Activated B cell treated with CpG ODN at 0.5 μM for 24 hours (primary cell): ENCODE results near the gene PTMS. TPM values are rescaled to one million over a fixed set of nuclear protein-coding genes. Genes with fewer than 3 reads are reported as not detected.

Source experiments
- ATAC-seq: fragments of 200-7000 bp; cut with Tn5 transposase; one replicate; pipeline ENCODE4 v1.10.0; 2021; ENCODE audit warnings: low read depth, mild to moderate bottlenecking, moderate library complexity
- CTCF ChIA-PET: fragments of 350-600 bp; sonication (Branson Sonifier 250); formaldehyde crosslinking; loops from one replicate; lab custom pipeline; 2021; ENCODE audit warnings: antibody characterized with exemption; lab: Charles Lee
- POLR2A ChIA-PET: fragments of 350-600 bp; sonication (Branson Sonifier 250); formaldehyde crosslinking; loops from one replicate; lab custom pipeline; 2021; ENCODE audit warnings: antibody characterized with exemption; lab: Charles Lee
- DNase-seq: peaks from one replicate; pipeline ENCODE4 v3.0.0; 2022
- H3K27ac Mint-ChIP-seq: one replicate; pipeline ENCODE4 v1.8.0; 2020; ENCODE audit warnings: mixed read lengths
- H3K27me3 Mint-ChIP-seq: one replicate; pipeline ENCODE4 v1.8.0; 2021; ENCODE audit warnings: mixed read lengths
- H3K36me3 Mint-ChIP-seq: one replicate; pipeline ENCODE4 v1.8.0; 2021; ENCODE audit warnings: low read depth, mixed read lengths
- H3K4me1 Mint-ChIP-seq: one replicate; pipeline ENCODE4 v1.8.0; 2021; ENCODE audit warnings: mixed read lengths
- H3K4me3 Mint-ChIP-seq: one replicate; pipeline ENCODE4 v1.8.0; 2020; ENCODE audit warnings: mild to moderate bottlenecking, mixed read lengths
- H3K9me3 Mint-ChIP-seq: one replicate; pipeline ENCODE4 v1.8.0; 2020; ENCODE audit warnings: mixed read lengths
- intact Hi-C: fragments of 100-400 bp; cut with micrococcal nuclease; formaldehyde crosslinking; loops from one replicate; pipeline ENCODE4 v1.15.1; 2024
- total RNA-seq: library from RNA; stranded (reverse); gene quantifications from 2 replicates; pipeline ENCODE4 v1.2.3, GENCODE V29; 2022
- TF ChIP-seq, protein P1 (sequence below): fragments of 200-600 bp; IDR thresholded peaks from one replicate; pipeline ENCODE4 v1.8.0; 2022; ENCODE audit warnings: antibody characterized with exemption, mild to moderate bottlenecking

Gene PTMS
- total RNA-seq, 1 donor from 2014 or later = 4.8 TPM

GRCh38 chr12:6786416-6787094 lies 20.4 kb downstream of the PTMS start:
- TF ChIP-seq, protein P1, sequence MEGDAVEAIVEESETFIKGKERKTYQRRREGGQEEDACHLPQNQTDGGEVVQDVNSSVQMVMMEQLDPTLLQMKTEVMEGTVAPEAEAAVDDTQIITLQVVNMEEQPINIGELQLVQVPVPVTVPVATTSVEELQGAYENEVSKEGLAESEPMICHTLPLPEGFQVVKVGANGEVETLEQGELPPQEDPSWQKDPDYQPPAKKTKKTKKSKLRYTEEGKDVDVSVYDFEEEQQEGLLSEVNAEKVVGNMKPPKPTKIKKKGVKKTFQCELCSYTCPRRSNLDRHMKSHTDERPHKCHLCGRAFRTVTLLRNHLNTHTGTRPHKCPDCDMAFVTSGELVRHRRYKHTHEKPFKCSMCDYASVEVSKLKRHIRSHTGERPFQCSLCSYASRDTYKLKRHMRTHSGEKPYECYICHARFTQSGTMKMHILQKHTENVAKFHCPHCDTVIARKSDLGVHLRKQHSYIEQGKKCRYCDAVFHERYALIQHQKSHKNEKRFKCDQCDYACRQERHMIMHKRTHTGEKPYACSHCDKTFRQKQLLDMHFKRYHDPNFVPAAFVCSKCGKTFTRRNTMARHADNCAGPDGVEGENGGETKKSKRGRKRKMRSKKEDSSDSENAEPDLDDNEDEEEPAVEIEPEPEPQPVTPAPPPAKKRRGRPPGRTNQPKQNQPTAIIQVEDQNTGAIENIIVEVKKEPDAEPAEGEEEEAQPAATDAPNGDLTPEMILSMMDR = no peak
- Mint-ChIP-seq H3K27ac (no peak overlapping the region), H3K36me3 (no peaks in the 10 kb centered on the region), H3K4me3 (no peak overlapping the region), H3K9me3 (no peaks in the 10 kb centered on the region), H3K27me3 (no peaks in the 10 kb centered on the region), H3K4me1 (no peaks in the 10 kb centered on the region)
- ChIA-PET CTCF (no interaction called here), POLR2A (interaction anchor here (1.1 kb wide), 1 partner anchor 34 kb away, joined by 3 read pairs; the partner anchor contains the start of gene MLF2)
- no peak for ATAC-seq
- intact Hi-C loops = no loop called here
- no peak for DNase-seq

GRCh38 chr12:6787309-6787708 lies 21.1 kb downstream of the PTMS start:
- DNase-seq (no peak), ATAC-seq (no peak)
- intact Hi-C loops = no loop called here
- Mint-ChIP-seq H3K27me3 (peaks cover 4% of the 10 kb centered on the region), H3K36me3 (no peaks in the 10 kb centered on the region), H3K9me3 (no peaks in the 10 kb centered on the region), H3K4me1 (peaks cover 7% of the 10 kb centered on the region), H3K27ac (no peak overlapping the region), H3K4me3 (no peak overlapping the region)
- ChIA-PET CTCF (no interaction called here), POLR2A (interaction anchor here (1.1 kb wide), 1 partner anchor 34 kb away, joined by 3 read pairs; the partner anchor contains the start of gene MLF2)
- TF ChIP-seq, protein P1 = no peak

DNA sequence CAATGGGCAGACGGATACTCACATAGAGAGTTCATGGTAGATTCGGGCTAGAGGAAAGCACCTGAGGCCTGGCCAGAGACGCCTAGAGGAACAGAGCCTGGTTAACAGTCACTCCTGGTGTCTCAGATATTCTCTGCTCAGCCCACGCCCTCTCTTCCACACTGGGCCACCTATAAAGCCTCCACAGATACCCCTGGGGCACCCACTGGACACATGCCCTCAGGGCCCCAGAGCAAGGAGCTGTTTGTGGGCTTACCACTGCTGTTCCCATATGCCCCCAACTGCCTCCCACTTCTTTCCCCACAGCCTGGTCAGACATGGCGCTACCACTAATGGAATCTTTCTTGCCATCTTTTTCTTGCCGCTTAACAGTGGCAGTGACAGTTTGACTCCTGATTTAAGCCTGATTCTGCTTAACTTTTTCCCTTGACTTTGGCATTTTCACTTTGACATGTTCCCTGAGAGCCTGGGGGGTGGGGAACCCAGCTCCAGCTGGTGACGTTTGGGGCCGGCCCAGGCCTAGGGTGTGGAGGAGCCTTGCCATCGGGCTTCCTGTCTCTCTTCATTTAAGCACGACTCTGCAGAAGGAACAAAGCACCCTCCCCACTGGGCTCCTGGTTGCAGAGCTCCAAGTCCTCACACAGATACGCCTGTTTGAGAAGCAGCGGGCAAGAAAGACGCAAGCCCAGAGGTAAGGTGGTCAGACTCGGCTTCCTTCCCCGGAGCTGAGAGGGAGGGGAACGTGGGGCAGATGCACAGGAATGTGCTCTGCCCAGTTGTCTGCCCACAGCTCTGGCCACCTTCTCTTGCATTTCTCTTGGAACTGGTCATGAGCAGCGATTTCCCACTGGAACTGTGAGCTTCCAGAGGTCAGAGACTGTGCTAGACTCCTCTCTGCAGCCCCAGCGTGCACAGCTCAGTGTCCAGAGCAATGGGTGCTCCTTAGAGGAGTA lies 23.1 kb downstream of the PTMS start, which contains the start of gene CD4:
Gene CD4, plus strand, starts transcription at position 557 of the 953 bp plus-strand sequence. CDS start 10,611 bp downstream, outside the sequence.
- DNase-seq = no peak
- ATAC-seq = no peak
- Mint-ChIP-seq H3K4me1 (peaks cover 19% of the 10 kb centered on the region), H3K27me3 (peaks cover 5% of the 10 kb centered on the region), H3K27ac (no peak within 1 kb of the TSS), H3K9me3 (no peaks in the 10 kb centered on the region), H3K4me3 (no peak within 1 kb of the TSS), H3K36me3 (no peaks in the 10 kb centered on the region)
- TF ChIP-seq, protein P1 = no peak
- CTCF ChIA-PET = interaction anchor here (1.2 kb wide), 1 partner anchor 45 kb away, joined by 3 read pairs; no protein-coding TSS in a partner anchor
- intact Hi-C loops = no loop called here
- POLR2A ChIA-PET = interaction anchor here (0.8 kb wide), 1 partner anchor 255 kb away, joined by 3 read pairs; no protein-coding TSS in a partner anchor

DNA sequence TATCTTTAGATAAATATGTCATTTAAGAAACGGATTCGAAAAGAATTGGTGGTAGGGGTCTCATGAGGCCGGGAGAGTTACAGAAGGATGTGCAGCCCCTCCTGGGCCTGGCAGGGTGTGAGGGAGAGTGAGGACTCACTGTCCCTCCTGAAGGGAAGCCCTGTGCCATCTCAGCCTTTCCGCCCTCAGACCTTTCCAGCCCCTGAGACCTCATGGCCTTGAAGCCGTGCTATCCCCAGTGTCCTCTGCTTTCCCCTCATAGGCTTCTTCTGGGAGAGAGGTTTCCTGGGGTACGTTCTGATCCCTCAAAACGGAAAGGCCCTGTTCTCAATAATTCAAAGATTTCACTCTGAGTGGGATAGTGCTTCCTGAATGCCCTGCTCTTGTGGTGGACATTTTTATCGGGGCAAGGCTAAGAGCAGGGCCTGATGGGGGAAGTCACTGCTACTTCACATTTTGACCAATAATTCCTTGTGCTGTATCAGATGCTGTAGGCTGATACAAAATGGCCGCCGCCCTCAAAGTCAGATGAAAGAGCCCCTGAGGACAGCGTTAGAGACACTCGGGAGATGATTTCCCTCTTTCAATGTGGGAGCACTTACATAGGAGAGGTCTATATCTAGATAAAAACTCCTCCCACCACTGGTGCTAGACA lies 24.5 kb downstream of the PTMS start:
- Mint-ChIP-seq H3K9me3 (no peaks in the 10 kb centered on the region), H3K27me3 (peaks cover 11% of the 10 kb centered on the region), H3K4me1 (peaks cover 19% of the 10 kb centered on the region), H3K36me3 (no peaks in the 10 kb centered on the region), H3K27ac (no peak overlapping the region), H3K4me3 (no peak overlapping the region)
- ChIA-PET CTCF (no interaction called here), POLR2A (no interaction called here)
- intact Hi-C loops = no loop called here
- TF ChIP-seq, protein P1 = no peak
- DNase-seq (no peak), ATAC-seq (no peak)
